ENCODE measurements around the gene ZBTB7B. TPM values are rescaled to one million over a fixed set of nuclear protein-coding genes. Genes with fewer than 3 reads are reported as not detected.

ZBTB7B gene
- total and polyA plus RNA-seq, 9 of the 15 experiments (the other 6 are each of a cell fraction or from before 2014, with no cell fraction given), result 0.04 to 46.5 (median 15.2) TPM

- peak; percentile 64; the same call in 1 of the 2 replicates for TF ChIP-seq FOXO4 (CRISPR knock-in tag; IDR thresholded peaks at IDR 0.05)
- TF ChIP-seq ZNF12 (CRISPR knock-in tag; IDR thresholded peaks at IDR 0.05), result peak; percentile 69
- peak; percentile 17; the same call in 1 of the 2 replicates for TF ChIP-seq ZNF24 (IDR thresholded peaks at IDR 0.05)
- TF ChIP-seq DACH1 (IDR thresholded peaks at IDR 0.05; ENCODE audit: partially characterized antibody), result no peak
- TF ChIP-seq, protein P1, sequence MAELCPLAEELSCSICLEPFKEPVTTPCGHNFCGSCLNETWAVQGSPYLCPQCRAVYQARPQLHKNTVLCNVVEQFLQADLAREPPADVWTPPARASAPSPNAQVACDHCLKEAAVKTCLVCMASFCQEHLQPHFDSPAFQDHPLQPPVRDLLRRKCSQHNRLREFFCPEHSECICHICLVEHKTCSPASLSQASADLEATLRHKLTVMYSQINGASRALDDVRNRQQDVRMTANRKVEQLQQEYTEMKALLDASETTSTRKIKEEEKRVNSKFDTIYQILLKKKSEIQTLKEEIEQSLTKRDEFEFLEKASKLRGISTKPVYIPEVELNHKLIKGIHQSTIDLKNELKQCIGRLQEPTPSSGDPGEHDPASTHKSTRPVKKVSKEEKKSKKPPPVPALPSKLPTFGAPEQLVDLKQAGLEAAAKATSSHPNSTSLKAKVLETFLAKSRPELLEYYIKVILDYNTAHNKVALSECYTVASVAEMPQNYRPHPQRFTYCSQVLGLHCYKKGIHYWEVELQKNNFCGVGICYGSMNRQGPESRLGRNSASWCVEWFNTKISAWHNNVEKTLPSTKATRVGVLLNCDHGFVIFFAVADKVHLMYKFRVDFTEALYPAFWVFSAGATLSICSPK (IDR thresholded peaks at IDR 0.05; ENCODE audit: borderline replicate concordance), result no peak
- TF ChIP-seq, protein P2, sequence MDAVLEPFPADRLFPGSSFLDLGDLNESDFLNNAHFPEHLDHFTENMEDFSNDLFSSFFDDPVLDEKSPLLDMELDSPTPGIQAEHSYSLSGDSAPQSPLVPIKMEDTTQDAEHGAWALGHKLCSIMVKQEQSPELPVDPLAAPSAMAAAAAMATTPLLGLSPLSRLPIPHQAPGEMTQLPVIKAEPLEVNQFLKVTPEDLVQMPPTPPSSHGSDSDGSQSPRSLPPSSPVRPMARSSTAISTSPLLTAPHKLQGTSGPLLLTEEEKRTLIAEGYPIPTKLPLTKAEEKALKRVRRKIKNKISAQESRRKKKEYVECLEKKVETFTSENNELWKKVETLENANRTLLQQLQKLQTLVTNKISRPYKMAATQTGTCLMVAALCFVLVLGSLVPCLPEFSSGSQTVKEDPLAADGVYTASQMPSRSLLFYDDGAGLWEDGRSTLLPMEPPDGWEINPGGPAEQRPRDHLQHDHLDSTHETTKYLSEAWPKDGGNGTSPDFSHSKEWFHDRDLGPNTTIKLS (IDR thresholded peaks at IDR 0.05; ENCODE audit: borderline replicate concordance, low read depth), result 0 out of 2 replicates have a peak, but pooled peaks have one; percentile 15
- no peak for TF ChIP-seq HNRNPK (IDR thresholded peaks at IDR 0.05; ENCODE audit: low read depth, low read length, poor library complexity, severe bottlenecking)
- TF ChIP-seq SRSF3 (IDR thresholded peaks at IDR 0.05; ENCODE audit: insufficient read depth, low read length), result no peak
- TF ChIP-seq, protein P3, sequence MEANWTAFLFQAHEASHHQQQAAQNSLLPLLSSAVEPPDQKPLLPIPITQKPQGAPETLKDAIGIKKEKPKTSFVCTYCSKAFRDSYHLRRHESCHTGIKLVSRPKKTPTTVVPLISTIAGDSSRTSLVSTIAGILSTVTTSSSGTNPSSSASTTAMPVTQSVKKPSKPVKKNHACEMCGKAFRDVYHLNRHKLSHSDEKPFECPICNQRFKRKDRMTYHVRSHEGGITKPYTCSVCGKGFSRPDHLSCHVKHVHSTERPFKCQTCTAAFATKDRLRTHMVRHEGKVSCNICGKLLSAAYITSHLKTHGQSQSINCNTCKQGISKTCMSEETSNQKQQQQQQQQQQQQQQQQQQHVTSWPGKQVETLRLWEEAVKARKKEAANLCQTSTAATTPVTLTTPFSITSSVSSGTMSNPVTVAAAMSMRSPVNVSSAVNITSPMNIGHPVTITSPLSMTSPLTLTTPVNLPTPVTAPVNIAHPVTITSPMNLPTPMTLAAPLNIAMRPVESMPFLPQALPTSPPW (CRISPR knock-in tag; IDR thresholded peaks at IDR 0.05), result peak; percentile 83
These were observed 41.1 kb upstream of the ZBTB7B start, which contains the start of gene PYGO2 (continued) for GRCh38 chr1:154961207-154962155.

Measured in K562 (cell line).